ENCODE measurements around the gene BRMS1.

BRMS1 gene

GRCh38 chr11:66336234-66337102, 8.4 kb downstream of the BRMS1 start, which contains the start of gene RIN1:
Gene RIN1 (minus strand): TSS chr11:66336434. CDS start chr11:66336402, 32 bp downstream.
- DNase-seq: peak; percentile 92

GRCh38 chr11:66335531-66336233, 9.2 kb downstream of the BRMS1 start:
- DNase-seq: peak; percentile 69

- DNase-seq: no peak
These were observed 10.1 kb downstream of the BRMS1 start for GRCh38 chr11:66334605-66335442.

GRCh38 chr11:66333896-66334604, 10.9 kb downstream of the BRMS1 start:
- DNase-seq: no peak

- DNase-seq: no peak
These were observed 11.6 kb downstream of the BRMS1 start for GRCh38 chr11:66333220-66333877.

- DNase-seq: no peak
These were observed 12.3 kb downstream of the BRMS1 start for GRCh38 chr11:66332371-66333219.

- DNase-seq: no peak
These were observed 13.1 kb downstream of the BRMS1 start for GRCh38 chr11:66331542-66332370.

GRCh38 chr11:66330931-66331330, 14.0 kb downstream of the BRMS1 start:
- no peak for DNase-seq

GRCh38 chr11:66329165-66329673, 15.7 kb downstream of the BRMS1 start:
- DNase-seq: no peak

GRCh38 chr11:66328302-66329144, 16.4 kb downstream of the BRMS1 start:
- DNase-seq: peak; percentile 82

- DNase-seq: peak; percentile 33
These were observed 16.9 kb downstream of the BRMS1 start for GRCh38 chr11:66328031-66328301.

GRCh38 chr11:66327171-66328030, 17.5 kb downstream of the BRMS1 start:
- peak; percentile 90 for DNase-seq

- DNase-seq: peak; percentile 94
These were observed 18.4 kb downstream of the BRMS1 start for GRCh38 chr11:66326261-66327111.

- DNase-seq: no peak
These were observed 19.6 kb downstream of the BRMS1 start for GRCh38 chr11:66325263-66325671.

- peak; percentile 75 for DNase-seq
These were observed 20.2 kb downstream of the BRMS1 start for GRCh38 chr11:66324664-66325063.

- DNase-seq: no peak
These were observed 21.2 kb downstream of the BRMS1 start for GRCh38 chr11:66323684-66324083.

Measured in fibroblast of skin of back (primary cell).